ENCODE data around the gene UNC5A. TPM values are rescaled to one million over a fixed set of nuclear protein-coding genes. Genes with fewer than 3 reads are reported as not detected.

UNC5A gene
- total RNA-seq, 1 experiment from 2014 or later = 10.1 TPM

DNA sequence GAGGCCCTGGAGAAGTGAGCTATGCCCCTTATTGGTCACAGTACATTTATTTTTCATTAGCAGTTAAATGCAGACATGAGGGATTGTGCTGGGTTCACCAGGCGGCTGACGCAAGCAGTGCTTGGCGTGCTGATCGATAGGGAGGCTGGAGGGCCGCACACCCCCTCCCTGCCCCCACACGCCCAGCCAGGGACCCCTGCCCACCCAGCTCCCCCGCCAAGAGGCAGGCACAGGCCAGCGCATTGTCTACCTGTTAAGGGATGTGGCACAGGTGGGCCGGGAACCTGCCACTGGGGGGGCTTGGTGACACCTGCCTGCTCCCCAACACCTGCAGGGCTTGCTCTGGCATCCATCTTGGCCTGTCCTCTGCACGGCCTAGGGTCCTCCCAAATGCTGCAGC is 49.6 kb downstream of the UNC5A start:
- POLR2A ChIA-PET = no interaction called here
- DNase-seq (ENCODE audit: low read depth, low spot score) = no peak
- CTCF ChIA-PET = interaction anchor here (1.2 kb wide), 1 partner anchor 10 kb away, joined by 3 read pairs; no protein-coding TSS in a partner anchor
- H2AFZ ChIP-seq (ENCODE audit: low read depth, low read length, poor library complexity, severe bottlenecking) = no peak overlapping the region
- intact Hi-C loops (cut with micrococcal nuclease) = no loop called here
- BruUV-seq (replicated peaks) = no TSS peak
- no peaks in the 10 kb centered on the region for H3K9me2 ChIP-seq (ENCODE audit: insufficient read depth)
- H3K4me3 ChIP-seq (replicated peaks in 1 of 2; ENCODE audit: low read depth in 1 of 2, low read length in 2 of 2) = no peak overlapping the region
- no peaks in the 10 kb centered on the region for H3K27me3 ChIP-seq (ENCODE audit: insufficient read depth, low read length)
- no peaks in the 10 kb centered on the region for H3K79me2 ChIP-seq (ENCODE audit: insufficient read depth, low read length)
- no peak overlapping the region for H3K9ac ChIP-seq (ENCODE audit: low read length)
- TF ChIP-seq YY1 (IDR thresholded peaks at IDR 0.05; ENCODE audit: extremely low read depth, insufficient replicate concordance, low read depth, low read length) (no peak), ELF1 (IDR thresholded peaks at IDR 0.05; ENCODE audit: borderline replicate concordance, low read depth) (no peak), POLR2AphosphoS5 (IDR thresholded peaks at IDR 0.05; ENCODE audit: low read depth, low read length) (no peak), ZNF274 (IDR thresholded peaks at IDR 0.05; ENCODE audit: low read depth, low read length) (no peak), ZFX (IDR thresholded peaks at IDR 0.05) (no peak), EZH2phosphoT487 (IDR thresholded peaks at IDR 0.05; ENCODE audit: borderline replicate concordance) (no peak), JUND (IDR thresholded peaks at IDR 0.05) (no peak), POLR2A (IDR thresholded peaks at IDR 0.05; ENCODE audit: borderline replicate concordance, extremely low read depth, insufficient read depth, insufficient read length) (no peak), FOSL1 (IDR thresholded peaks at IDR 0.05; ENCODE audit: low read depth) (no peak)
- TF ChIP-seq, protein P1, sequence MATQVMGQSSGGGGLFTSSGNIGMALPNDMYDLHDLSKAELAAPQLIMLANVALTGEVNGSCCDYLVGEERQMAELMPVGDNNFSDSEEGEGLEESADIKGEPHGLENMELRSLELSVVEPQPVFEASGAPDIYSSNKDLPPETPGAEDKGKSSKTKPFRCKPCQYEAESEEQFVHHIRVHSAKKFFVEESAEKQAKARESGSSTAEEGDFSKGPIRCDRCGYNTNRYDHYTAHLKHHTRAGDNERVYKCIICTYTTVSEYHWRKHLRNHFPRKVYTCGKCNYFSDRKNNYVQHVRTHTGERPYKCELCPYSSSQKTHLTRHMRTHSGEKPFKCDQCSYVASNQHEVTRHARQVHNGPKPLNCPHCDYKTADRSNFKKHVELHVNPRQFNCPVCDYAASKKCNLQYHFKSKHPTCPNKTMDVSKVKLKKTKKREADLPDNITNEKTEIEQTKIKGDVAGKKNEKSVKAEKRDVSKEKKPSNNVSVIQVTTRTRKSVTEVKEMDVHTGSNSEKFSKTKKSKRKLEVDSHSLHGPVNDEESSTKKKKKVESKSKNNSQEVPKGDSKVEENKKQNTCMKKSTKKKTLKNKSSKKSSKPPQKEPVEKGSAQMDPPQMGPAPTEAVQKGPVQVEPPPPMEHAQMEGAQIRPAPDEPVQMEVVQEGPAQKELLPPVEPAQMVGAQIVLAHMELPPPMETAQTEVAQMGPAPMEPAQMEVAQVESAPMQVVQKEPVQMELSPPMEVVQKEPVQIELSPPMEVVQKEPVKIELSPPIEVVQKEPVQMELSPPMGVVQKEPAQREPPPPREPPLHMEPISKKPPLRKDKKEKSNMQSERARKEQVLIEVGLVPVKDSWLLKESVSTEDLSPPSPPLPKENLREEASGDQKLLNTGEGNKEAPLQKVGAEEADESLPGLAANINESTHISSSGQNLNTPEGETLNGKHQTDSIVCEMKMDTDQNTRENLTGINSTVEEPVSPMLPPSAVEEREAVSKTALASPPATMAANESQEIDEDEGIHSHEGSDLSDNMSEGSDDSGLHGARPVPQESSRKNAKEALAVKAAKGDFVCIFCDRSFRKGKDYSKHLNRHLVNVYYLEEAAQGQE (IDR thresholded peaks at IDR 0.05; ENCODE audit: low read depth) = no peak
- TF ChIP-seq, protein P2, sequence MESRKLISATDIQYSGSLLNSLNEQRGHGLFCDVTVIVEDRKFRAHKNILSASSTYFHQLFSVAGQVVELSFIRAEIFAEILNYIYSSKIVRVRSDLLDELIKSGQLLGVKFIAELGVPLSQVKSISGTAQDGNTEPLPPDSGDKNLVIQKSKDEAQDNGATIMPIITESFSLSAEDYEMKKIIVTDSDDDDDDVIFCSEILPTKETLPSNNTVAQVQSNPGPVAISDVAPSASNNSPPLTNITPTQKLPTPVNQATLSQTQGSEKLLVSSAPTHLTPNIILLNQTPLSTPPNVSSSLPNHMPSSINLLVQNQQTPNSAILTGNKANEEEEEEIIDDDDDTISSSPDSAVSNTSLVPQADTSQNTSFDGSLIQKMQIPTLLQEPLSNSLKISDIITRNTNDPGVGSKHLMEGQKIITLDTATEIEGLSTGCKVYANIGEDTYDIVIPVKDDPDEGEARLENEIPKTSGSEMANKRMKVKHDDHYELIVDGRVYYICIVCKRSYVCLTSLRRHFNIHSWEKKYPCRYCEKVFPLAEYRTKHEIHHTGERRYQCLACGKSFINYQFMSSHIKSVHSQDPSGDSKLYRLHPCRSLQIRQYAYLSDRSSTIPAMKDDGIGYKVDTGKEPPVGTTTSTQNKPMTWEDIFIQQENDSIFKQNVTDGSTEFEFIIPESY (IDR thresholded peaks at IDR 0.05; ENCODE audit: extremely low read depth, insufficient replicate concordance, low read length) = no peak
- TF ChIP-seq, protein P3, sequence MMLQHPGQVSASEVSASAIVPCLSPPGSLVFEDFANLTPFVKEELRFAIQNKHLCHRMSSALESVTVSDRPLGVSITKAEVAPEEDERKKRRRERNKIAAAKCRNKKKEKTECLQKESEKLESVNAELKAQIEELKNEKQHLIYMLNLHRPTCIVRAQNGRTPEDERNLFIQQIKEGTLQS (IDR thresholded peaks at IDR 0.05) = no peak
- RAD21 ChIA-PET (ENCODE audit: low non-redundant PET in 1 of 2, low total read pairs in 2 of 2, uncharacterized antibody in 2 of 2, unreplicated experiment in 2 of 2) = no interaction called here
- H3K36me3 ChIP-seq (ENCODE audit: control insufficient read depth in 1 of 2, insufficient read depth in 2 of 2, low read length in 2 of 2) = no peaks in the 10 kb centered on the region
- no peak overlapping the region for H3K4me2 ChIP-seq (ENCODE audit: low read length)
- H4K20me1 ChIP-seq (ENCODE audit: insufficient read depth) = no peaks in the 10 kb centered on the region
- H3K9me3 ChIP-seq (ENCODE audit: control insufficient read depth in 1 of 2, insufficient read depth in 1 of 2, low read depth in 1 of 2, low read length in 2 of 2) = no peaks in the 10 kb centered on the region
- no peaks in the 10 kb centered on the region for H3K4me1 ChIP-seq (ENCODE audit: control insufficient read depth in 1 of 2, insufficient read depth in 2 of 2, low read length in 2 of 2)
- no peak for ATAC-seq
- H3K27ac ChIP-seq (ENCODE audit: low read depth, low read length) = no peak overlapping the region
